H1 (cell line): ENCODE results near the gene ADCY2. TPM values are rescaled to one million over a fixed set of nuclear protein-coding genes. Genes with fewer than 3 reads are reported as not detected.

Experiments used
- CHD1 ChIP-seq: IDR thresholded peaks from 2 replicates; pipeline ENCODE4 v1.6.1; 2012; ENCODE audit warnings: low read depth, low read length, improper control_type of control experiment
- CREB1 ChIP-seq: IDR thresholded peaks from 2 replicates; pipeline ENCODE4 v1.6.1; 2012; ENCODE audit warnings: inconsistent platforms
- EP300 ChIP-seq, 2 experiments: IDR thresholded peaks; 1 replicate in 1 of 2; 2 replicates in 1 of 2; pipeline ENCODE4 v1.6.1; 2011 to 2012; ENCODE audit warnings: low read depth in 2 of 2, low read length in 2 of 2, mild to moderate bottlenecking in 2 of 2, borderline replicate concordance in 1 of 2, inconsistent platforms in 1 of 2, moderate library complexity in 1 of 2
- HDAC6 ChIP-seq: IDR thresholded peaks from one replicate; pipeline ENCODE4 v1.7.1; 2012; ENCODE audit warnings: low read depth, mild to moderate bottlenecking, inconsistent platforms, low read length, moderate library complexity
- TAF1 ChIP-seq: IDR thresholded peaks from 2 replicates; pipeline ENCODE4 v1.6.1; 2011; ENCODE audit warnings: mild to moderate bottlenecking, low read depth, low read length
- TBP ChIP-seq: IDR thresholded peaks from 2 replicates; pipeline ENCODE4 v1.6.1; 2011; ENCODE audit warnings: low read depth, low read length, improper control_type of control experiment
- polyA plus RNA-seq, 7 experiments: library from polyadenylated mRNA; depleted of rRNA in 3 of 7; stranded (reverse) in 5 of 7; unstranded in 2 of 7; fragments of >200 nt in 5 of 7; fragments of 200-250 nt in 2 of 7; gene quantifications; 1 replicate in 5 of 7; 2 replicates in 1 of 7; 4 replicates in 1 of 7; pipeline versions ENCODE4 v1.2.1 to v1.2.3, GENCODE V29; 2011 to 2013; ENCODE audit warnings: missing spikeins in 2 of 7, mixed read lengths in 2 of 7
- total RNA-seq: library from RNA; stranded (reverse); fragmentation: NEBNext Ultra II Directional; extraction: Animal tissue kit (Norgen Biotek cat#: 25700); gene quantifications from 2 replicates; pipeline ENCODE4 v1.2.1, GENCODE V29; 2021

Gene ADCY2
- total and polyA plus RNA-seq, 2 of the 8 experiments (the other 6 are each of a cell fraction or from before 2014, with no cell fraction given), result 35.8 to 122 TPM

GRCh38 chr5:7867260-7867659, 471.3 kb downstream of the ADCY2 start (continued):
- TF ChIP-seq HDAC6 (no peak), EP300 (IDR thresholded peaks at IDR 0.05; ENCODE audit: borderline replicate concordance in 1 of 2, low read depth in 2 of 2, low read length in 2 of 2) (no peak), TBP (no peak), CREB1 (no peak), CHD1 (no peak), TAF1 (no peak)
